ENCODE results near the gene PLA2G6. TPM values are rescaled to one million over a fixed set of nuclear protein-coding genes. Genes with fewer than 3 reads are reported as not detected.
A peak's percentile ranks its signal among the peaks of the same experiment; 100 is the strongest.

PLA2G6 gene
- total and polyA plus RNA-seq, 2 of the 8 experiments (the other 6 are each of a cell fraction or from before 2014, with no cell fraction given) = 13.2 to 21.0 TPM

- H2BK5ac ChIP-seq (ENCODE audit: low read depth, low read length) = no peak overlapping the region
- no peak overlapping the region for H3K56ac ChIP-seq (replicated peaks; ENCODE audit: insufficient read length, low read depth, low read length)
- H2BK120ac ChIP-seq (replicated peaks; ENCODE audit: low read depth, low read length) = no peak overlapping the region
- H2BK12ac ChIP-seq (ENCODE audit: low read depth, low read length) = peak overlapping the region; percentile 77; the same call in 1 of the 2 replicates
- no peak overlapping the region for H3K27ac ChIP-seq (ENCODE audit: low read depth, low read length)
- no peaks in the 10 kb centered on the region for H3K79me1 ChIP-seq (ENCODE audit: low read depth, low read length)
- peak in 1 of 2 experiments; percentile 75 for DNase-seq (ENCODE audit: low read depth in 1 of 2, low spot score in 2 of 2)
- peak overlapping the region; percentile 89 for H4K91ac ChIP-seq (replicated peaks; ENCODE audit: insufficient read length, low read length)
- peaks cover 3% of the 10 kb centered on the region for H3K23me2 ChIP-seq (ENCODE audit: low read depth, low read length)
- no peak overlapping the region for H3K14ac ChIP-seq (ENCODE audit: insufficient read length)
- WGBS, 2 experiments (ENCODE audit: extremely low coverage in 1 of 2, insufficient coverage in 1 of 2, insufficient read length in 1 of 2, insufficient replicate concordance in 2 of 2, low coverage in 1 of 2, low lambda C conversion rate in 2 of 2, missing lambda C conversion rate in 1 of 2) = 18% methylated on average over 101 of the region's 110 CpGs; no CpG with 5 or more reads in 1 of the 2 experiments
- peaks cover 7 to 37% (median 33%) of the 10 kb centered on the region in 4 experiments for H3K27me3 ChIP-seq (replicated peaks in 1 of 4; ENCODE audit: control insufficient read depth in 3 of 4, extremely low read depth in 1 of 4, insufficient read depth in 3 of 4, low read length in 3 of 4)
- peaks cover 0 to 1% of the 10 kb centered on the region in 2 experiments for H4K20me1 ChIP-seq (replicated peaks in 1 of 2; ENCODE audit: control insufficient read depth in 1 of 2, insufficient read depth in 2 of 2, low read length in 2 of 2)
- no peaks in the 10 kb centered on the region for H3K9me3 ChIP-seq (ENCODE audit: insufficient read depth in 2 of 2, low read depth in 1 of 2, low read length in 1 of 2)
- POLR2A ChIA-PET (ENCODE audit: partially characterized antibody) = interaction anchor here (0.9 to 1.5 kb wide), 5 partner anchors 9 to 17 kb away, joined by 3 to 6 read pairs (median 4); no protein-coding TSS in a partner anchor
- peak overlapping the region; percentile 86 for H4K8ac ChIP-seq (ENCODE audit: extremely low read depth, insufficient read depth, low read length)
- H3K36me3 ChIP-seq (ENCODE audit: control insufficient read depth in 2 of 4, insufficient read depth in 4 of 4, low read length in 3 of 4) = no peaks in the 10 kb centered on the region
- H2BK15ac ChIP-seq (ENCODE audit: low read length) = no peak overlapping the region; the same call in 1 of the 2 replicates
- CTCF ChIA-PET (ENCODE audit: partially characterized antibody) = interaction anchor here (0.9 to 2.0 kb wide), 11 partner anchors 8 to 63 kb away, joined by 3 to 11 read pairs (median 3); no protein-coding TSS in a partner anchor
- peak overlapping the region; percentile 21 for H3K4ac ChIP-seq (replicated peaks; ENCODE audit: insufficient read length, low read depth, low read length)
- peak overlapping the region; percentile 24 to 48 (median 30); a peak in 7 of 8 replicates for H3K4me3 ChIP-seq (ENCODE audit: extremely low read depth in 1 of 4, insufficient read depth in 2 of 4, low read depth in 3 of 4, low read length in 4 of 4)
- no peaks in the 10 kb centered on the region for H3K79me2 ChIP-seq (ENCODE audit: control insufficient read depth in 1 of 2, insufficient read depth in 2 of 2, low read length in 2 of 2)
- H2BK20ac ChIP-seq (ENCODE audit: low read length) = 0 out of 2 replicates have a peak overlapping the region, but pooled peaks have one; percentile 80
- H3K9ac ChIP-seq (replicated peaks in 1 of 4; ENCODE audit: extremely low read depth in 1 of 4, low read depth in 3 of 4, low read length in 3 of 4) = no peak overlapping the region
- peak overlapping the region; percentile 54 for H4K5ac ChIP-seq (ENCODE audit: insufficient read length, low read depth, low read length)
- peak overlapping the region; percentile 86; the same call in 1 of the 2 replicates for H2AFZ ChIP-seq (ENCODE audit: low read length)
- H3K18ac ChIP-seq (ENCODE audit: extremely low read depth, low read length) = no peak overlapping the region; the same call in 1 of the 2 replicates
- no peak overlapping the region for H2AK5ac ChIP-seq (ENCODE audit: low read depth, low read length)
- H3K4me1 ChIP-seq (replicated peaks in 1 of 4; ENCODE audit: control insufficient read depth in 3 of 4, insufficient read depth in 4 of 4, low read length in 3 of 4) = peaks cover 0 to 25% (median 18%) of the 10 kb centered on the region in 4 experiments; a peak in 6 of 7 replicates
- H3K23ac ChIP-seq (ENCODE audit: insufficient read length) = no peak overlapping the region
- peak overlapping the region; percentile 66 to 80 for H3K4me2 ChIP-seq (ENCODE audit: insufficient read depth in 1 of 2, low read depth in 2 of 2, low read length in 2 of 2)
- FAIRE-seq = no peak
- TF ChIP-seq EZH2 (IDR thresholded peaks at IDR 0.05; ENCODE audit: low read depth, low read length, severe bottlenecking) = peak; percentile 54
- TF ChIP-seq TAF7 (optimal IDR thresholded peaks at IDR 0.05; ENCODE audit: borderline replicate concordance, low read depth, low read length) = no peak
- TF ChIP-seq POLR2AphosphoS5 (IDR thresholded peaks at IDR 0.05; ENCODE audit: low read depth, low read length) = no peak
- no peak for TF ChIP-seq FOSL1 (IDR thresholded peaks at IDR 0.05; ENCODE audit: insufficient read depth, low read depth, low read length)
- no peak for TF ChIP-seq TCF12 (IDR thresholded peaks at IDR 0.05; ENCODE audit: low read depth, low read length)
- no peak for TF ChIP-seq RXRA (IDR thresholded peaks at IDR 0.05; ENCODE audit: insufficient read depth, low read depth, low read length)
- TF ChIP-seq SRF (IDR thresholded peaks at IDR 0.05; ENCODE audit: low read depth, low read length) = no peak
- peak; percentile 64 for TF ChIP-seq ASH2L (IDR thresholded peaks at IDR 0.05; ENCODE audit: low read length)
- no peak for TF ChIP-seq EP300 (IDR thresholded peaks at IDR 0.05; ENCODE audit: borderline replicate concordance in 1 of 2, low read depth in 2 of 2, low read length in 2 of 2)
- TF ChIP-seq KDM1A (IDR thresholded peaks at IDR 0.05; ENCODE audit: borderline replicate concordance, low read length) = no peak
- TF ChIP-seq KDM4A (IDR thresholded peaks at IDR 0.05; ENCODE audit: low read depth, low read length, severe bottlenecking) = peak; percentile 88
Observed at GRCh38 chr22:38080850-38081635, 100.6 kb downstream of the PLA2G6 start.
